CD4-positive, alpha-beta T cell (primary cell): ENCODE data around the gene CTPS2. TPM values are rescaled to one million over a fixed set of nuclear protein-coding genes. Genes with fewer than 3 reads are reported as not detected.

Experiments used
- ATAC-seq: fragments of 200-7000 bp; cut with Tn5 transposase; one replicate; pipeline ENCODE4 v1.10.0; 2022; ENCODE audit warnings: mild to moderate bottlenecking; ENCODE audit not compliant: poor library complexity
- CTCF ChIA-PET: fragments of 350-600 bp; sonication (Branson Sonifier 250); formaldehyde crosslinking; loops from one replicate; lab custom pipeline; 2021; ENCODE audit warnings: antibody characterized with exemption, inconsistent platforms; lab: Charles Lee
- POLR2A ChIA-PET: fragments of 350-600 bp; sonication (Branson Sonifier 250); formaldehyde crosslinking; loops from one replicate; lab custom pipeline; 2021; ENCODE audit warnings: antibody characterized with exemption, inconsistent platforms; lab: Charles Lee
- DNase-seq, 14 experiments: peaks; one replicate each; pipeline ENCODE4 v3.0.0-alpha.2; 2013 to 2020; ENCODE audit warnings: mixed read lengths in 2 of 14
- H3K27ac ChIP-seq, 2 donors: one replicate each; pipeline versions ENCODE4 v1.5.1 to v1.7.0; 2013; ENCODE audit warnings: low read length in 2 of 2, low read depth in 1 of 2, mild to moderate bottlenecking in 1 of 2
- H3K27me3 ChIP-seq, 2 experiments: 1 replicate in 1 of 2; 2 replicates in 1 of 2; pipeline versions ENCODE4 v1.6.1 to v1.7.0; 2013; ENCODE audit warnings: low read length in 2 of 2, control low read depth in 1 of 2, mild to moderate bottlenecking in 1 of 2, moderate library complexity in 1 of 2; ENCODE audit not compliant: insufficient read depth in 2 of 2, control insufficient read depth in 1 of 2
- H3K36me3 ChIP-seq: one replicate; pipeline ENCODE4 v1.6.1; 2013; ENCODE audit warnings: low read length, control low read depth; ENCODE audit not compliant: insufficient read depth
- H3K4me1 ChIP-seq: one replicate; pipeline ENCODE4 v1.6.1; 2013; ENCODE audit warnings: low read length, control low read depth; ENCODE audit not compliant: insufficient read depth
- H3K4me3 ChIP-seq: one replicate; pipeline ENCODE4 v1.5.1; 2013; ENCODE audit warnings: mild to moderate bottlenecking, low read length, moderate library complexity
- H3K9me3 ChIP-seq, 2 experiments: 1 replicate in 1 of 2; 2 replicates in 1 of 2; pipeline versions ENCODE4 v1.6.1 to v1.7.0; 2013; ENCODE audit warnings: low read length in 2 of 2, mild to moderate bottlenecking in 2 of 2, control low read depth in 1 of 2, moderate library complexity in 1 of 2; ENCODE audit not compliant: control insufficient read depth in 1 of 2, insufficient read depth in 1 of 2
- H3K27ac Mint-ChIP-seq: one replicate; pipeline ENCODE4 v1.8.0; 2020; ENCODE audit warnings: mixed read lengths
- H3K27me3 Mint-ChIP-seq: one replicate; pipeline ENCODE4 v1.8.0; 2021; ENCODE audit warnings: mixed read lengths
- H3K36me3 Mint-ChIP-seq: one replicate; pipeline ENCODE4 v1.8.0; 2021; ENCODE audit warnings: low read depth, mixed read lengths
- H3K4me1 Mint-ChIP-seq: one replicate; pipeline ENCODE4 v1.8.0; 2021; ENCODE audit warnings: low read depth, mixed read lengths
- H3K4me3 Mint-ChIP-seq: one replicate; pipeline ENCODE4 v1.8.0; 2020; ENCODE audit warnings: mild to moderate bottlenecking, mixed read lengths
- H3K9me3 Mint-ChIP-seq: one replicate; pipeline ENCODE4 v1.8.0; 2020; ENCODE audit warnings: mixed read lengths
- CTCF ChIP-seq: fragments of 200-600 bp; IDR thresholded peaks from one replicate; pipeline ENCODE4 v1.8.0; 2022; ENCODE audit warnings: antibody characterized with exemption, mild to moderate bottlenecking
- intact Hi-C, 2 experiments: fragments of 100-400 bp; cut with DNase I in 1 of 2; cut with micrococcal nuclease in 1 of 2; formaldehyde crosslinking; loops; one replicate each; pipeline versions ENCODE4 v1.15.1 to v1.9.0; 2023 to 2025; cut with DNase I, micrococcal nuclease
- total RNA-seq, 174 experiments: library from RNA in 2 of 174; stranded (reverse) in 2 of 174; gene quantifications; one replicate each; pipeline ENCODE4 v1.2.3 and lab custom pipeline; 2021 to 2026

The CTPS2 gene
- total RNA-seq, 2 experiments from 2014 or later = 3.8 to 4.6 TPM

GRCh38 chrX:16573781-16574180 is 138.7 kb downstream of the CTPS2 start:
- CTCF ChIA-PET = no interaction called here
- Histone ChIP-seq H3K4me1 (no peaks in the 10 kb centered on the region), H3K27me3 (no peaks in the 10 kb centered on the region), H3K36me3 (no peaks in the 10 kb centered on the region), H3K27ac (no peak overlapping the region), H3K4me3 (no peak overlapping the region), H3K9me3 (no peaks in the 10 kb centered on the region)
- DNase-seq = no peak
- intact Hi-C loops = no loop called here
- Mint-ChIP-seq H3K9me3 (no peaks in the 10 kb centered on the region), H3K4me1 (no peaks in the 10 kb centered on the region), H3K36me3 (no peaks in the 10 kb centered on the region), H3K27me3 (no peaks in the 10 kb centered on the region), H3K27ac (no peak overlapping the region), H3K4me3 (no peak overlapping the region)
- TF ChIP-seq CTCF = no peak
- POLR2A ChIA-PET = no interaction called here
- ATAC-seq = no peak

- H3K27ac ChIP-seq = no peak overlapping the region
- H3K36me3 Mint-ChIP-seq = no peaks in the 10 kb centered on the region
- no peaks in the 10 kb centered on the region for H3K27me3 ChIP-seq
- DNase-seq (no peak), ATAC-seq (no peak)
- H3K27ac Mint-ChIP-seq = no peak overlapping the region
- H3K4me3 Mint-ChIP-seq = no peak overlapping the region
- H3K36me3 ChIP-seq = no peaks in the 10 kb centered on the region
- H3K4me3 ChIP-seq = no peak overlapping the region
- no peak for TF ChIP-seq CTCF
- intact Hi-C loops = no loop called here
- no peaks in the 10 kb centered on the region for H3K27me3 Mint-ChIP-seq
- CTCF ChIA-PET = no interaction called here
- no peaks in the 10 kb centered on the region for H3K4me1 ChIP-seq
- POLR2A ChIA-PET = no interaction called here
- H3K4me1 Mint-ChIP-seq = no peaks in the 10 kb centered on the region
- no peaks in the 10 kb centered on the region for H3K9me3 ChIP-seq
- H3K9me3 Mint-ChIP-seq = no peaks in the 10 kb centered on the region
Observed at GRCh38 chrX:16567681-16568080, 144.8 kb downstream of the CTPS2 start.

GRCh38 chrX:16566571-16566970 is 145.9 kb downstream of the CTPS2 start:
- TF ChIP-seq CTCF = no peak
- Mint-ChIP-seq H3K4me1 (no peaks in the 10 kb centered on the region), H3K27ac (no peak overlapping the region), H3K36me3 (no peaks in the 10 kb centered on the region), H3K4me3 (no peak overlapping the region), H3K27me3 (no peaks in the 10 kb centered on the region), H3K9me3 (no peaks in the 10 kb centered on the region)
- H3K4me3 ChIP-seq = no peak overlapping the region
- no peaks in the 10 kb centered on the region for H3K36me3 ChIP-seq
- ATAC-seq (no peak), DNase-seq (no peak)
- no peak overlapping the region for H3K27ac ChIP-seq
- no peaks in the 10 kb centered on the region for H3K27me3 ChIP-seq
- no peaks in the 10 kb centered on the region for H3K4me1 ChIP-seq
- ChIA-PET POLR2A (no interaction called here), CTCF (no interaction called here)
- intact Hi-C loops = no loop called here
- no peaks in the 10 kb centered on the region for H3K9me3 ChIP-seq
